ENCODE measurements around the gene KIAA0513.

DNA sequence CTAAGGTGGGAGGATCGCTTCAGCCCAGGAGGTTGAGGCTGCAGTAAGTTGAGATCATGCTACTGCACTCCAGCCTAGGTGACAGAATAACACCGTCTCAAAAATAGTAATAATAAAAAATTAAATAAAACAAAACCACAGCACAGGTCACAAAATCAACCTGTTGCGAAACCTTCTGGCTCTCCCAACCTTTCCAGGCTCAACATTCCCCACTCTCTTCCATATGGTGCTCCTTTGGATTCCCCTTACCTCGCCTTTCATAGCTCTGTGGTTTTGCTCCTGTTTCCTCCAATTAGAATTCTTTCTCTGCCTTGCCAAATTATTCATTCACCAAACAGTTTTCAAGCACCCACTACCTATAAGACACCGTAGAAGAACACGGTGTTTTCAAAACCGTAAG is 21.0 kb upstream of the KIAA0513 start:
- TF ChIP-seq, protein P1, sequence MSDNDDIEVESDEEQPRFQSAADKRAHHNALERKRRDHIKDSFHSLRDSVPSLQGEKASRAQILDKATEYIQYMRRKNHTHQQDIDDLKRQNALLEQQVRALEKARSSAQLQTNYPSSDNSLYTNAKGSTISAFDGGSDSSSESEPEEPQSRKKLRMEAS (IDR thresholded peaks at IDR 0.05; ENCODE audit: low read depth, low read length): no peak
- TF ChIP-seq POLR2A (IDR thresholded peaks at IDR 0.05; ENCODE audit: extremely low read depth, insufficient read length): no peak
- TF ChIP-seq, protein P2, sequence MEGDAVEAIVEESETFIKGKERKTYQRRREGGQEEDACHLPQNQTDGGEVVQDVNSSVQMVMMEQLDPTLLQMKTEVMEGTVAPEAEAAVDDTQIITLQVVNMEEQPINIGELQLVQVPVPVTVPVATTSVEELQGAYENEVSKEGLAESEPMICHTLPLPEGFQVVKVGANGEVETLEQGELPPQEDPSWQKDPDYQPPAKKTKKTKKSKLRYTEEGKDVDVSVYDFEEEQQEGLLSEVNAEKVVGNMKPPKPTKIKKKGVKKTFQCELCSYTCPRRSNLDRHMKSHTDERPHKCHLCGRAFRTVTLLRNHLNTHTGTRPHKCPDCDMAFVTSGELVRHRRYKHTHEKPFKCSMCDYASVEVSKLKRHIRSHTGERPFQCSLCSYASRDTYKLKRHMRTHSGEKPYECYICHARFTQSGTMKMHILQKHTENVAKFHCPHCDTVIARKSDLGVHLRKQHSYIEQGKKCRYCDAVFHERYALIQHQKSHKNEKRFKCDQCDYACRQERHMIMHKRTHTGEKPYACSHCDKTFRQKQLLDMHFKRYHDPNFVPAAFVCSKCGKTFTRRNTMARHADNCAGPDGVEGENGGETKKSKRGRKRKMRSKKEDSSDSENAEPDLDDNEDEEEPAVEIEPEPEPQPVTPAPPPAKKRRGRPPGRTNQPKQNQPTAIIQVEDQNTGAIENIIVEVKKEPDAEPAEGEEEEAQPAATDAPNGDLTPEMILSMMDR (IDR thresholded peaks at IDR 0.05; ENCODE audit: low read depth, low read length): no peak
- TF ChIP-seq MYC (IDR thresholded peaks at IDR 0.05; ENCODE audit: low read depth, low read length): no peak
